HL-60 (cell line): ENCODE results near the gene TMPO.

Experiments used
- GABPA ChIP-seq: IDR thresholded peaks from 2 replicates; pipeline ENCODE4 v1.6.1; 2012; ENCODE audit warnings: low read depth
- POLR2AphosphoS5 ChIP-seq: IDR thresholded peaks from 2 replicates; pipeline ENCODE4 v1.6.1; 2012; ENCODE audit warnings: low read depth
- SPI1 ChIP-seq: IDR thresholded peaks from 2 replicates; pipeline ENCODE4 v1.6.1; 2012; ENCODE audit warnings: low read depth, mild to moderate bottlenecking, borderline replicate concordance
- TF ChIP-seq, protein P1 (sequence below): IDR thresholded peaks from one replicate; pipeline ENCODE4 v1.5.1; 2011; ENCODE audit warnings: low read length, control low read depth, inconsistent platforms; ENCODE audit not compliant: insufficient read depth
- TF ChIP-seq, protein P2 (sequence below): IDR thresholded peaks from 2 replicates; pipeline ENCODE4 v1.6.1; 2012; ENCODE audit warnings: low read depth; ENCODE audit not compliant: insufficient replicate concordance

DNA sequence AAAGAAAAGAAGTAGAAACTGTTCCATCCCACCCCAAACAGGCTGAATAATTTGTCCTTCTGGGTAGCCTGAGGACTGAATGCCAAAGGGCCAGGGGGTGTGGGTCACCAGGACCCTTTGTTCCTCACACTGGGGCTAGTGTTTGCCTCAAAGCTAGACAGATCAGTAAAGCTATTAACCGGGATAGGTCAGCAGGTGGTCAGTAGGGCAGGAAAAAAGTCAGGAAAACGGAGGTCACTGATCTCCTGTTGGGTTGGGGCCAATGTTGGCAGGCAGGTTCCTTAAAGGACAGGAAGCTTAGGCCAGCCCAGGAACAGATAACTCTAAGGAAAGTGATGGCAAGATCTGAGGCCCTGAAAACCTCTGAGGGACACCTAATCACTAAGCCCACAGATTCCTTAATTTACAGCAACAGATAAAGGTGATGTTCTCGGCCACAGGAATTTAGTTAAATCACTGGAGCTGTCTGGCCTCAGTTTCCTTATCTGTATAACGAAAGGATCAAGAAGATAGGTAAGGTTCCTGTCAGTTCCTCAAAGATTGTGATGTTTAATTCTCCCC is 22.7 kb upstream of the TMPO start:
- no peak for TF ChIP-seq POLR2AphosphoS5
- TF ChIP-seq, protein P1, sequence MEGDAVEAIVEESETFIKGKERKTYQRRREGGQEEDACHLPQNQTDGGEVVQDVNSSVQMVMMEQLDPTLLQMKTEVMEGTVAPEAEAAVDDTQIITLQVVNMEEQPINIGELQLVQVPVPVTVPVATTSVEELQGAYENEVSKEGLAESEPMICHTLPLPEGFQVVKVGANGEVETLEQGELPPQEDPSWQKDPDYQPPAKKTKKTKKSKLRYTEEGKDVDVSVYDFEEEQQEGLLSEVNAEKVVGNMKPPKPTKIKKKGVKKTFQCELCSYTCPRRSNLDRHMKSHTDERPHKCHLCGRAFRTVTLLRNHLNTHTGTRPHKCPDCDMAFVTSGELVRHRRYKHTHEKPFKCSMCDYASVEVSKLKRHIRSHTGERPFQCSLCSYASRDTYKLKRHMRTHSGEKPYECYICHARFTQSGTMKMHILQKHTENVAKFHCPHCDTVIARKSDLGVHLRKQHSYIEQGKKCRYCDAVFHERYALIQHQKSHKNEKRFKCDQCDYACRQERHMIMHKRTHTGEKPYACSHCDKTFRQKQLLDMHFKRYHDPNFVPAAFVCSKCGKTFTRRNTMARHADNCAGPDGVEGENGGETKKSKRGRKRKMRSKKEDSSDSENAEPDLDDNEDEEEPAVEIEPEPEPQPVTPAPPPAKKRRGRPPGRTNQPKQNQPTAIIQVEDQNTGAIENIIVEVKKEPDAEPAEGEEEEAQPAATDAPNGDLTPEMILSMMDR, result no peak
- no peak for TF ChIP-seq GABPA
- TF ChIP-seq, protein P2, sequence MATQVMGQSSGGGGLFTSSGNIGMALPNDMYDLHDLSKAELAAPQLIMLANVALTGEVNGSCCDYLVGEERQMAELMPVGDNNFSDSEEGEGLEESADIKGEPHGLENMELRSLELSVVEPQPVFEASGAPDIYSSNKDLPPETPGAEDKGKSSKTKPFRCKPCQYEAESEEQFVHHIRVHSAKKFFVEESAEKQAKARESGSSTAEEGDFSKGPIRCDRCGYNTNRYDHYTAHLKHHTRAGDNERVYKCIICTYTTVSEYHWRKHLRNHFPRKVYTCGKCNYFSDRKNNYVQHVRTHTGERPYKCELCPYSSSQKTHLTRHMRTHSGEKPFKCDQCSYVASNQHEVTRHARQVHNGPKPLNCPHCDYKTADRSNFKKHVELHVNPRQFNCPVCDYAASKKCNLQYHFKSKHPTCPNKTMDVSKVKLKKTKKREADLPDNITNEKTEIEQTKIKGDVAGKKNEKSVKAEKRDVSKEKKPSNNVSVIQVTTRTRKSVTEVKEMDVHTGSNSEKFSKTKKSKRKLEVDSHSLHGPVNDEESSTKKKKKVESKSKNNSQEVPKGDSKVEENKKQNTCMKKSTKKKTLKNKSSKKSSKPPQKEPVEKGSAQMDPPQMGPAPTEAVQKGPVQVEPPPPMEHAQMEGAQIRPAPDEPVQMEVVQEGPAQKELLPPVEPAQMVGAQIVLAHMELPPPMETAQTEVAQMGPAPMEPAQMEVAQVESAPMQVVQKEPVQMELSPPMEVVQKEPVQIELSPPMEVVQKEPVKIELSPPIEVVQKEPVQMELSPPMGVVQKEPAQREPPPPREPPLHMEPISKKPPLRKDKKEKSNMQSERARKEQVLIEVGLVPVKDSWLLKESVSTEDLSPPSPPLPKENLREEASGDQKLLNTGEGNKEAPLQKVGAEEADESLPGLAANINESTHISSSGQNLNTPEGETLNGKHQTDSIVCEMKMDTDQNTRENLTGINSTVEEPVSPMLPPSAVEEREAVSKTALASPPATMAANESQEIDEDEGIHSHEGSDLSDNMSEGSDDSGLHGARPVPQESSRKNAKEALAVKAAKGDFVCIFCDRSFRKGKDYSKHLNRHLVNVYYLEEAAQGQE, result no peak
- no peak for TF ChIP-seq SPI1
